Adipocyte (in vitro differentiated cells): ENCODE data around the gene HIVEP1.

Experiments used
- DNase-seq: peaks from one replicate; pipeline ENCODE4 v3.0.0-alpha.2; 2015; ENCODE audit warnings: low read depth
- H3K27me3 ChIP-seq: replicated peaks from 2 replicates; pipeline ENCODE4 v1.7.0; 2013; ENCODE audit warnings: mild to moderate bottlenecking, low read length, moderate library complexity; ENCODE audit not compliant: control insufficient read depth, insufficient read depth
- H3K36me3 ChIP-seq: 2 replicates; pipeline ENCODE4 v1.7.0; 2013; ENCODE audit warnings: low read length, mild to moderate bottlenecking, moderate library complexity; ENCODE audit not compliant: control insufficient read depth, insufficient read depth, severe bottlenecking
- H3K4me1 ChIP-seq: 2 replicates; pipeline ENCODE4 v1.7.0; 2013; ENCODE audit warnings: mild to moderate bottlenecking, low read length, moderate library complexity; ENCODE audit not compliant: control insufficient read depth, insufficient read depth
- H3K4me3 ChIP-seq: 2 replicates; pipeline ENCODE4 v1.7.0; 2013; ENCODE audit warnings: mild to moderate bottlenecking, low read length, moderate library complexity
- H3K9ac ChIP-seq: 2 replicates; pipeline ENCODE4 v1.7.0; 2013; ENCODE audit warnings: mild to moderate bottlenecking, low read length, moderate library complexity
- H3K9me3 ChIP-seq: 2 replicates; pipeline ENCODE4 v1.7.0; 2013; ENCODE audit warnings: mild to moderate bottlenecking, low read length, moderate library complexity; ENCODE audit not compliant: control insufficient read depth

The HIVEP1 gene

GRCh38 chr6:12060780-12061609, 48.9 kb downstream of the HIVEP1 start:
- peaks cover 17% of the 10 kb centered on the region for H3K4me1 ChIP-seq
- no peaks in the 10 kb centered on the region for H3K27me3 ChIP-seq
- no peaks in the 10 kb centered on the region for H3K36me3 ChIP-seq
- no peak for DNase-seq
- no peak overlapping the region for H3K4me3 ChIP-seq
- no peak overlapping the region for H3K9ac ChIP-seq
- no peaks in the 10 kb centered on the region for H3K9me3 ChIP-seq

- Histone ChIP-seq H3K4me1 (peaks cover 17% of the 10 kb centered on the region), H3K9ac (no peak overlapping the region), H3K36me3 (no peaks in the 10 kb centered on the region), H3K4me3 (no peak overlapping the region), H3K9me3 (no peaks in the 10 kb centered on the region), H3K27me3 (no peaks in the 10 kb centered on the region)
- no peak for DNase-seq
Observed at GRCh38 chr6:12062605-12063004, 50.5 kb downstream of the HIVEP1 start.

- H3K27me3 ChIP-seq, result no peaks in the 10 kb centered on the region
- peak overlapping the region; percentile 35 for H3K4me3 ChIP-seq
- H3K36me3 ChIP-seq, result no peaks in the 10 kb centered on the region
- no peak for DNase-seq
- peaks cover 13% of the 10 kb centered on the region for H3K4me1 ChIP-seq
- peak overlapping the region; percentile 28 for H3K9ac ChIP-seq
- no peaks in the 10 kb centered on the region for H3K9me3 ChIP-seq
Observed at GRCh38 chr6:12064131-12064530, 52.0 kb downstream of the HIVEP1 start.

GRCh38 chr6:12064538-12065071, 52.5 kb downstream of the HIVEP1 start:
- no peaks in the 10 kb centered on the region for H3K27me3 ChIP-seq
- H3K9ac ChIP-seq, result peak overlapping the region; percentile 28
- H3K9me3 ChIP-seq, result no peaks in the 10 kb centered on the region
- H3K4me3 ChIP-seq, result peak overlapping the region; percentile 35
- no peaks in the 10 kb centered on the region for H3K36me3 ChIP-seq
- peaks cover 13% of the 10 kb centered on the region for H3K4me1 ChIP-seq
- no peak for DNase-seq

- H3K9ac ChIP-seq, result no peak overlapping the region
- no peaks in the 10 kb centered on the region for H3K9me3 ChIP-seq
- no peak for DNase-seq
Observed at GRCh38 chr6:12065321-12066140, 53.4 kb downstream of the HIVEP1 start.

GRCh38 chr6:12066297-12066696, 54.2 kb downstream of the HIVEP1 start:
- no peaks in the 10 kb centered on the region for H3K9me3 ChIP-seq
- H3K36me3 ChIP-seq, result no peaks in the 10 kb centered on the region
- no peak overlapping the region for H3K9ac ChIP-seq
- no peak overlapping the region for H3K4me3 ChIP-seq
- H3K4me1 ChIP-seq, result peaks cover 13% of the 10 kb centered on the region
- DNase-seq, result peak; percentile 22
- H3K27me3 ChIP-seq, result no peaks in the 10 kb centered on the region

More at GRCh38 chr6:12065321-12066140, 53.4 kb downstream of the HIVEP1 start:
- Histone ChIP-seq H3K4me1 (peaks cover 13% of the 10 kb centered on the region), H3K27me3 (no peaks in the 10 kb centered on the region), H3K4me3 (no peak overlapping the region), H3K36me3 (no peaks in the 10 kb centered on the region)

GRCh38 chr6:12068899-12069557, 56.9 kb downstream of the HIVEP1 start:
- no peaks in the 10 kb centered on the region for H3K36me3 ChIP-seq
- no peaks in the 10 kb centered on the region for H3K27me3 ChIP-seq
- H3K9me3 ChIP-seq, result no peaks in the 10 kb centered on the region
- H3K9ac ChIP-seq, result no peak overlapping the region
- peaks cover 11% of the 10 kb centered on the region for H3K4me1 ChIP-seq
- no peak overlapping the region for H3K4me3 ChIP-seq
- no peak for DNase-seq

DNA sequence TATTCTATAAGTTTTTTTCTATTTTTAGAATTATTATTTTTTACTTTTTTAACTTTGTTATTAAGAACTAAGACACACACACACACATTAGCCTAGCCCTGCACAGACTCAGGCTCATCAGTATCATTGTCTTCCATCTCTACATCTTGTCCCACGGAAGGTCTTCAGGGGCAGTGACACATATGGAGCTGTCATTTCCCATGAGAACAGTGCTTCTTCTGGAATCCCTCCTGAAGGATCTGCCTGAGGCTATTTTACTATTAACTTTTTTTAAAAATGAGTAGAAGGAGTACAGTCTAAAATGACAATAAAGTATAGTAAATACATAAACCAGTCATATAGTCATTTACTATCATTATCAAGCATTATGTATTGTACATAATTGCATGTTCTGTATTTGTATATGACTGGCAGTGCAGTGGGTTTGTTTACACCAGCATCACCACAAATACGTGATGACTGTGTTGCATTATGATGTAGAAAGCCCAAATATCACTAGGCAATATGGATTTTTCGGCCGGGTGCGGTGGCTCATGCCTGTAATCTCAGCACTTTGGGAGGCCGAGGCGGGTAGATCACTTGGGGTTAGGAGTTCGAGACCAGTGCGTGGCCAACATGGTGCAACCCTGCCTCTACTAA, 57.9 kb downstream of the HIVEP1 start:
- Histone ChIP-seq H3K4me3 (no peak overlapping the region), H3K27me3 (no peaks in the 10 kb centered on the region), H3K4me1 (peaks cover 2% of the 10 kb centered on the region), H3K36me3 (no peaks in the 10 kb centered on the region), H3K9ac (no peak overlapping the region), H3K9me3 (no peaks in the 10 kb centered on the region)
- no peak for DNase-seq

GRCh38 chr6:12071064-12071615, 59.0 kb downstream of the HIVEP1 start:
- Histone ChIP-seq H3K4me1 (no peaks in the 10 kb centered on the region), H3K9me3 (no peaks in the 10 kb centered on the region), H3K36me3 (no peaks in the 10 kb centered on the region), H3K9ac (no peak overlapping the region), H3K27me3 (no peaks in the 10 kb centered on the region), H3K4me3 (no peak overlapping the region)
- DNase-seq, result no peak

DNA sequence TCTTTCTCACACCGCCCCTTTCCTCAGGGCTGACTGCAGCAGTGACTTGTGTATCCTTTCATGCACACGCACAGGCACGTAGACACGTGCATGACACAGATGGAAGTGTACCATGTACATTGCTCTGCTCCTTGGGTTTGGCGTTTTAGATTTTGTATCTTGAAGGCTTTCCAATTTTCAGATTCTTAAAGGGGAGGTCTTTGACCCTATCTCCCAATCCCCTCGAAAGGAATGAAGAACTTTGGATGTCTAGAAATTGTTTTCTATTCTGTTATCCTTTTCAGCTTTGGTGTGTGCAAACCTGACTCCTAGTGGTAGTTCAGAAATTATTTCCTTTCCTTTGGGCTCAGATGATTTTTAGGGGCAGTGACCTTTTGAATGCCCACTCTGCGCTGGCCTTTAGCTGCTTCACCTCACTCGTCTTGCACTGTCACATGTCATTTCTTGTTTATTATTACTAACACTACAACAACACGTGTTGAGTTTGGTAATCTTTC, 63.0 kb downstream of the HIVEP1 start:
- Histone ChIP-seq H3K4me3 (no peak overlapping the region), H3K36me3 (no peaks in the 10 kb centered on the region), H3K4me1 (no peaks in the 10 kb centered on the region), H3K27me3 (no peaks in the 10 kb centered on the region), H3K9ac (no peak overlapping the region), H3K9me3 (no peaks in the 10 kb centered on the region)
- DNase-seq, result peak; percentile 40
